ENCODE results near the gene CCDC192. TPM values are rescaled to one million over a fixed set of nuclear protein-coding genes. Genes with fewer than 3 reads are reported as not detected.

CCDC192 gene
- total and polyA plus RNA-seq, 8 donors: 0.81 to 1.6 (median 1.2) TPM; not detected in 2

- intact Hi-C loops (cut with DNase I): no loop called here
- no peak overlapping the region for H3K4me3 ChIP-seq
- no peaks in the 10 kb centered on the region for H3K9me3 ChIP-seq
- no peaks in the 10 kb centered on the region for H3K27me3 ChIP-seq
- no peak for DNase-seq
- no peaks in the 10 kb centered on the region for H3K4me1 ChIP-seq
- no peaks in the 10 kb centered on the region for H3K36me3 ChIP-seq
- ATAC-seq: no peak
- H3K27ac ChIP-seq: no peak overlapping the region
- TF ChIP-seq CTCF (IDR thresholded peaks at IDR 0.05): no peak
These were observed 148.8 kb downstream of the CCDC192 start for GRCh38 chr5:127851964-127852363.

- no peak overlapping the region for H3K4me3 ChIP-seq
- no peak for DNase-seq
- ATAC-seq: no peak
- H3K4me1 ChIP-seq: no peaks in the 10 kb centered on the region
- intact Hi-C loops (cut with DNase I): no loop called here
- H3K27ac ChIP-seq: no peak overlapping the region
- no peaks in the 10 kb centered on the region for H3K27me3 ChIP-seq
- H3K36me3 ChIP-seq: no peaks in the 10 kb centered on the region
- no peaks in the 10 kb centered on the region for H3K9me3 ChIP-seq
- no peak for TF ChIP-seq CTCF (IDR thresholded peaks at IDR 0.05)
These were observed 151.3 kb downstream of the CCDC192 start for GRCh38 chr5:127854520-127854919.

GRCh38 chr5:127856292-127856691, 153.1 kb downstream of the CCDC192 start:
- TF ChIP-seq CTCF (IDR thresholded peaks at IDR 0.05): no peak
- no peak overlapping the region for H3K4me3 ChIP-seq
- H3K27me3 ChIP-seq: no peaks in the 10 kb centered on the region
- peak overlapping the region in 1 of 2 donors; percentile 51 for H3K27ac ChIP-seq
- H3K36me3 ChIP-seq: no peaks in the 10 kb centered on the region
- H3K4me1 ChIP-seq: no peaks in the 10 kb centered on the region
- peak; percentile 82 for ATAC-seq
- H3K9me3 ChIP-seq: no peaks in the 10 kb centered on the region
- no peak for DNase-seq
- intact Hi-C loops (cut with DNase I): no loop called here

- DNase-seq: no peak
- H3K27me3 ChIP-seq: no peaks in the 10 kb centered on the region
- intact Hi-C loops (cut with DNase I): no loop called here
- H3K36me3 ChIP-seq: no peaks in the 10 kb centered on the region
- no peaks in the 10 kb centered on the region for H3K9me3 ChIP-seq
- no peaks in the 10 kb centered on the region for H3K4me1 ChIP-seq
- peak; percentile 19 for ATAC-seq
- no peak overlapping the region for H3K4me3 ChIP-seq
- no peak overlapping the region for H3K27ac ChIP-seq
- no peak for TF ChIP-seq CTCF (IDR thresholded peaks at IDR 0.05)
These were observed 155.1 kb downstream of the CCDC192 start for GRCh38 chr5:127858116-127858784.

GRCh38 chr5:127860291-127860690, 157.1 kb downstream of the CCDC192 start:
- H3K4me3 ChIP-seq: no peak overlapping the region
- DNase-seq (peak in 1 of 4 donors; percentile 31), ATAC-seq (peak; percentile 8)
- H3K36me3 ChIP-seq: no peaks in the 10 kb centered on the region
- peaks cover 0 to 9% of the 10 kb centered on the region in 2 donors for H3K4me1 ChIP-seq
- no peak for TF ChIP-seq CTCF (IDR thresholded peaks at IDR 0.05)
- intact Hi-C loops (cut with DNase I): no loop called here
- no peaks in the 10 kb centered on the region for H3K9me3 ChIP-seq
- H3K27me3 ChIP-seq: no peaks in the 10 kb centered on the region
- H3K27ac ChIP-seq: no peak overlapping the region

All from left lung (tissue), 10 donors.